Renal pelvis (tissue), 4 donors: ENCODE measurements around the gene SMIM35. TPM values are rescaled to one million over a fixed set of nuclear protein-coding genes. Genes with fewer than 3 reads are reported as not detected.

ENCODE experiments used
- DNase-seq: peaks from one replicate; pipeline ENCODE4 v3.0.0-alpha.2; 2013
- polyA plus RNA-seq, 3 donors: library from polyadenylated mRNA; unstranded; fragments of 120-200 nt; gene quantifications; one replicate each; pipeline ENCODE4 v1.2.1, GENCODE V29; 2013; ENCODE audit not compliant: insufficient read length in 3 of 3

SMIM35 gene
- polyA plus RNA-seq, 3 donors = 0.09 to 0.11 (median 0.10) TPM

- no peak for DNase-seq
Measured at GRCh38 chr11:118004543-118005223, 82.1 kb downstream of the SMIM35 start.

- no peak for DNase-seq
Measured at GRCh38 chr11:118003456-118003855, 83.3 kb downstream of the SMIM35 start.

GRCh38 chr11:118002541-118003423 lies 84.0 kb downstream of the SMIM35 start:
- DNase-seq = peak; percentile 79

GRCh38 chr11:118002010-118002540 lies 84.7 kb downstream of the SMIM35 start:
- DNase-seq = no peak

- no peak for DNase-seq
Measured at GRCh38 chr11:118001494-118001971, 85.2 kb downstream of the SMIM35 start.

- no peak for DNase-seq
Measured at GRCh38 chr11:118000850-118001228, 85.9 kb downstream of the SMIM35 start.

- no peak for DNase-seq
Measured at GRCh38 chr11:118000067-118000849, 86.5 kb downstream of the SMIM35 start.

- DNase-seq = no peak
Measured at GRCh38 chr11:117999354-117999993, 87.3 kb downstream of the SMIM35 start.

GRCh38 chr11:117998664-117999353 lies 88.0 kb downstream of the SMIM35 start:
- DNase-seq = no peak

- no peak for DNase-seq
Measured at GRCh38 chr11:117997823-117998579, 88.8 kb downstream of the SMIM35 start.

- no peak for DNase-seq
Measured at GRCh38 chr11:117997406-117997805, 89.4 kb downstream of the SMIM35 start.

- no peak for DNase-seq
Measured at GRCh38 chr11:117996058-117996457, 90.7 kb downstream of the SMIM35 start.

- no peak for DNase-seq
Measured at GRCh38 chr11:117995472-117995871, 91.3 kb downstream of the SMIM35 start.

GRCh38 chr11:117993988-117994745 lies 92.6 kb downstream of the SMIM35 start:
- DNase-seq = no peak

- DNase-seq = no peak
Measured at GRCh38 chr11:117992620-117993019, 94.1 kb downstream of the SMIM35 start.

- no peak for DNase-seq
Measured at GRCh38 chr11:117992136-117992535, 94.6 kb downstream of the SMIM35 start.

GRCh38 chr11:117989351-117990102 lies 97.2 kb downstream of the SMIM35 start:
- DNase-seq = no peak

- DNase-seq = no peak
Measured at GRCh38 chr11:117986981-117987574, 99.7 kb downstream of the SMIM35 start.
